HCEC 1CT (cell line): ENCODE data around the gene ALDH18A1.

Source experiments
- DNase-seq: peaks from one replicate; pipeline ENCODE4 v3.0.0-alpha.2; 2017

The ALDH18A1 gene

GRCh38 chr10:95574649-95575365, 81.7 kb downstream of the ALDH18A1 start:
- DNase-seq, result no peak

GRCh38 chr10:95573964-95574604, 82.4 kb downstream of the ALDH18A1 start:
- no peak for DNase-seq

- no peak for DNase-seq
These were observed 83.0 kb downstream of the ALDH18A1 start for GRCh38 chr10:95573527-95573926.

- DNase-seq, result no peak
These were observed 84.2 kb downstream of the ALDH18A1 start for GRCh38 chr10:95572131-95572820.

- DNase-seq, result no peak
These were observed 85.1 kb downstream of the ALDH18A1 start for GRCh38 chr10:95571390-95571789.

- DNase-seq, result no peak
These were observed 87.1 kb downstream of the ALDH18A1 start for GRCh38 chr10:95569368-95569767.

- DNase-seq, result no peak
These were observed 88.4 kb downstream of the ALDH18A1 start for GRCh38 chr10:95567903-95568630.

GRCh38 chr10:95566136-95566535, 90.4 kb downstream of the ALDH18A1 start:
- DNase-seq, result no peak

GRCh38 chr10:95565336-95565735, 91.2 kb downstream of the ALDH18A1 start:
- DNase-seq, result no peak

GRCh38 chr10:95564291-95564690, 92.2 kb downstream of the ALDH18A1 start:
- no peak for DNase-seq

GRCh38 chr10:95562341-95562965, 94.1 kb downstream of the ALDH18A1 start:
- DNase-seq, result no peak

- DNase-seq, result no peak
These were observed 94.7 kb downstream of the ALDH18A1 start for GRCh38 chr10:95561864-95562177.

- DNase-seq, result peak; percentile 95
These were observed 95.2 kb downstream of the ALDH18A1 start, which contains the start of gene SORBS1 for GRCh38 chr10:95561177-95561863. TSS of gene SORBS1 (minus strand) at chr10:95561371. CDS start at chr10:95441135, 120,236 bp downstream.

GRCh38 chr10:95560278-95561176, 96.0 kb downstream of the ALDH18A1 start:
- peak; percentile 4 for DNase-seq

- no peak for DNase-seq
These were observed 96.6 kb downstream of the ALDH18A1 start for GRCh38 chr10:95559896-95560277.

GRCh38 chr10:95559471-95559870, 97.0 kb downstream of the ALDH18A1 start:
- DNase-seq, result no peak

GRCh38 chr10:95558593-95559320, 97.8 kb downstream of the ALDH18A1 start:
- no peak for DNase-seq

GRCh38 chr10:95556994-95557767, 99.3 kb downstream of the ALDH18A1 start:
- DNase-seq, result no peak
